ENCODE results near the gene B4GALT5. TPM values are rescaled to one million over a fixed set of nuclear protein-coding genes. Genes with fewer than 3 reads are reported as not detected.
"Not testable (repeated sequence)": the region's sequence is repeated elsewhere in the genome, so short reads cannot be mapped to it uniquely, and the experiment has no call there.

B4GALT5 gene
- total RNA-seq, 2 experiments from 2014 or later = 18.6 to 19.0 TPM

GRCh38 chr20:49671433-49671832, 42.2 kb downstream of the B4GALT5 start:
- Mint-ChIP-seq H3K36me3 (ENCODE audit: low read depth) (peaks cover 2% of the 10 kb centered on the region), H3K27me3 (ENCODE audit: low read depth) (no peaks in the 10 kb centered on the region), H3K9me3 (no peaks in the 10 kb centered on the region), H3K4me1 (ENCODE audit: low read depth) (peaks cover 38% of the 10 kb centered on the region), H3K4me3 (no peak overlapping the region), H3K27ac (no peak overlapping the region)
- CTCF ChIA-PET = no interaction called here
- no peak for DNase-seq
- intact Hi-C loops (cut with micrococcal nuclease) = no loop called here

DNA sequence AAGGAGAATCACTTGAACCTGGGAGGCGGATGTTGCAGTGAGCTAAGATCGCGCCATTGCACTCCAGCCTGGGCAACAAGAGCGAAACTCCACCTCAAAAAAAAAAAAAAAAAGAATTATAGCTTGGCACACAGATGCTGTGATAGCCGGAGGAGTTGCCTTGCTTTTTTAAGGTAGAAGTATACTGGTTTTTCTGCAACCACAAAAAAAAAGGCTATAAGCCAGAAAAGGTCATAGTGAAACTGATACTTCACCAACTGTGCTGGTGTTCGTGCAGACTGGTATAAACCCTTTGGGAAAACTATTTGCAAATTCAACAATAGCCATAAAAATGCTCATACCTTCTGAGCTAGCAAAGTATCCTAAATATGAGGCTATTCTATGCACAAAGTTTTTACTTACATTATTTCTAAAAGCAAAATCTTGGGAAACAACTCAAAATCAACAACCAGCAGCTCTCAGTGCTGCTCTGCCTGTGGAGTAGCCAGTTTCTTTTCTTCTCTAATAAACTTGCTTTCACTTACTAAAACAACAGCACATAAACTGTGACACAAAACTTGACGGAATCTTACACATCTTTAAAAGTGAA, 44.0 kb downstream of the B4GALT5 start:
- DNase-seq = peak; percentile 19
- CTCF ChIA-PET = interaction anchor here (0.6 to 1.1 kb wide), 3 partner anchors 42 to 179 kb away, joined by 3 read pairs; no protein-coding TSS in a partner anchor
- intact Hi-C loops (cut with micrococcal nuclease) = loop anchor here (1.0 kb wide), 1 partner anchor 10 kb away; no protein-coding TSS in a partner anchor
- H3K9me3 Mint-ChIP-seq = no peaks in the 10 kb centered on the region
- H3K4me1 Mint-ChIP-seq (ENCODE audit: low read depth) = peaks cover 34% of the 10 kb centered on the region
- H3K27ac Mint-ChIP-seq = peak overlapping the region; percentile 30
- no peak overlapping the region for H3K4me3 Mint-ChIP-seq
- no peaks in the 10 kb centered on the region for H3K27me3 Mint-ChIP-seq (ENCODE audit: low read depth)
- peaks cover 2% of the 10 kb centered on the region for H3K36me3 Mint-ChIP-seq (ENCODE audit: low read depth)

GRCh38 chr20:49668878-49669195, 44.8 kb downstream of the B4GALT5 start:
- CTCF ChIA-PET = interaction anchor here (0.6 to 0.8 kb wide), 4 partner anchors 41 to 432 kb away, joined by 3 read pairs; no protein-coding TSS in a partner anchor
- H3K27me3 Mint-ChIP-seq (ENCODE audit: low read depth); intact Hi-C loops (cut with micrococcal nuclease); H3K36me3 Mint-ChIP-seq (ENCODE audit: low read depth); H3K9me3 Mint-ChIP-seq; H3K4me3 Mint-ChIP-seq; DNase-seq: not testable (repeated sequence)
- peak overlapping the region; percentile 31 for H3K27ac Mint-ChIP-seq
- H3K4me1 Mint-ChIP-seq (ENCODE audit: low read depth) = peaks cover 36% of the 10 kb centered on the region

GRCh38 chr20:49668181-49668877, 45.3 kb downstream of the B4GALT5 start:
- CTCF ChIA-PET = interaction anchor here (0.6 to 0.9 kb wide), 4 partner anchors 110 to 432 kb away, joined by 3 to 4 read pairs (median 3); no protein-coding TSS in a partner anchor
- peak; percentile 28 for DNase-seq
- intact Hi-C loops (cut with micrococcal nuclease) = no loop called here

GRCh38 chr20:49666911-49667310, 46.8 kb downstream of the B4GALT5 start:
- CTCF ChIA-PET = no interaction called here
- Mint-ChIP-seq H3K36me3 (ENCODE audit: low read depth) (no peaks in the 10 kb centered on the region), H3K9me3 (no peaks in the 10 kb centered on the region), H3K4me3 (no peak overlapping the region), H3K4me1 (ENCODE audit: low read depth) (peaks cover 38% of the 10 kb centered on the region), H3K27ac (no peak overlapping the region), H3K27me3 (ENCODE audit: low read depth) (no peaks in the 10 kb centered on the region)
- DNase-seq = no peak
- intact Hi-C loops (cut with micrococcal nuclease) = no loop called here

More at GRCh38 chr20:49668181-49668877, 45.3 kb downstream of the B4GALT5 start:
- no peaks in the 10 kb centered on the region for H3K36me3 Mint-ChIP-seq (ENCODE audit: low read depth)
- no peaks in the 10 kb centered on the region for H3K9me3 Mint-ChIP-seq
- H3K4me1 Mint-ChIP-seq (ENCODE audit: low read depth) = peaks cover 36% of the 10 kb centered on the region
- no peak overlapping the region for H3K4me3 Mint-ChIP-seq
- H3K27me3 Mint-ChIP-seq (ENCODE audit: low read depth) = no peaks in the 10 kb centered on the region
- peak overlapping the region; percentile 16 for H3K27ac Mint-ChIP-seq

DNA sequence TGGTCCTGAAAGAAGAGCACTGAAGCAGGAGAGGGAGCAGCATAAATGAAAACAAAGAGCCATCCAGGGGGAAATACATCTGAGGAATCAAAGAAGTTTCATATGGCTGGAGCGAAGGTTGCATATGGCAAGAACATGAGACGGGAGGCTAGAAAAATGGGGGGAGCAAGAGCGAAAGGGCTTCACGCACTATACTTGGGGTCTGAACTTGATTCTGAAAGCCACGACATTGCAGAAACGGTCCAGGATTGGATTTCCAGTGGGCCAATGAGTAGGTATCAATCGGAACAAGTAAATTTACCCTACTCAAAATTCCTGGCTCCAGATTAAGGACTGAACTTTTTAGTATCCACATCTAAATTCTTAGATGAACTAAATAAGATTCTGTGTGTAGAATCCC, 47.9 kb downstream of the B4GALT5 start:
- Mint-ChIP-seq H3K27ac (no peak overlapping the region), H3K4me1 (ENCODE audit: low read depth) (peaks cover 32% of the 10 kb centered on the region)
- intact Hi-C loops (cut with micrococcal nuclease) = no loop called here

DNA sequence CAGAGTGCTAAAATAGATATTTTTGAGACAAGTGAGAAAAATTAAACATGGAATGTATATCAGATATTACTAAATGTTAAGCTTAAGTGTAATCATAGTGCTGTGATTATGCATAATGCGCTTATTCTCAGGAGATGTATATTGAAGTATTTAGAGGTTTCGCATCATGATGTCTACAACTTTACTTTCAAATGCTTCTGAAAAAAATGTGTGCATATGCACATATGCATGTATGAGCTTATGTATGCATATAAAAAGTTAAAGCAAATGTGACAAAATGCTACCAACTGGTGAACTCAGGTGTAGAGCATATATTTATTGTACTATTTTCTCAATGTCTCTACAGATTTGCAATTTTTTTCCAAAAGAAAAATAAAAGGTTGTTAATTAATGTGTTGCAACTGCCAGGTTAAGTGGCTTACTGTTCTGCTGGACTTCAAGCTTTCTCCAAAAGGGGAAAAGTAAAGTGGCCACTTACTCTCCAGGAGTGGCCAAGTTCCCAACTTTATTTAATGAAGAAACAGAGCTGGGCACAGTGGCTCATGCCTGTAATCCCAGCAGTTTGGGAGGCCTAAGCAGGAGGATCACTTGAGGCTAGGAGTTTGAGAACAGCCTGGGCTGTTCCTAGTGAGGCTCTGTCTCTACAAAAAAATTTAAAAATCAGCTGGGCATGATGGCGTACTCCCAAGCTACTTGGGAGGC, 48.9 kb downstream of the B4GALT5 start:
- intact Hi-C loops (cut with micrococcal nuclease) = no loop called here
- Mint-ChIP-seq H3K27me3 (ENCODE audit: low read depth) (no peaks in the 10 kb centered on the region), H3K27ac (no peak overlapping the region), H3K9me3 (no peaks in the 10 kb centered on the region), H3K4me3 (no peak overlapping the region), H3K4me1 (ENCODE audit: low read depth) (peaks cover 22% of the 10 kb centered on the region), H3K36me3 (ENCODE audit: low read depth) (no peaks in the 10 kb centered on the region)
- DNase-seq = no peak
- CTCF ChIA-PET = interaction anchor here (1.4 kb wide), 1 partner anchor 181 kb away, joined by 3 read pairs; no protein-coding TSS in a partner anchor

More for the DNA sequence above, 47.9 kb downstream of the B4GALT5 start:
- CTCF ChIA-PET = no interaction called here
- Mint-ChIP-seq H3K4me3 (no peak overlapping the region), H3K9me3 (no peaks in the 10 kb centered on the region), H3K36me3 (ENCODE audit: low read depth) (no peaks in the 10 kb centered on the region), H3K27me3 (ENCODE audit: low read depth) (no peaks in the 10 kb centered on the region)
- no peak for DNase-seq

DNA sequence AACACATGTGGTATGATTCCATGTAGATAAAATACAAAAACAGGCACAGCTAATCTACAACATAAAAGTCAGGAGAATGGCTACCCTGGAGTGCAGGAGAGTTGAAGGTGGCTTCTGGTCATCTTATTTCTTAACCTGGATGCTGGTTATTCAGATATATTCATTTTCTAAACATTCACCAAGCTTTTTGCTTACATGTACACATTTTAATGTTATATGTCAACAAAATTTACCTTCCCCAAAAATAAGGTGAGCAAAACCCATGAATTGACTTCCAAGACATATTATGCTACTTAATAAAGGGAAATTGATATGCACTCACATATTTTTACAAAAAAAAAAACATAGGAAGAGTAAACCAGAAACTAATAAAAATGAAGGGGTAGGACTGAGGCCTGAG, 50.6 kb downstream of the B4GALT5 start:
- Mint-ChIP-seq H3K9me3 (no peaks in the 10 kb centered on the region), H3K27ac (no peak overlapping the region), H3K4me1 (ENCODE audit: low read depth) (peaks cover 8% of the 10 kb centered on the region), H3K36me3 (ENCODE audit: low read depth) (no peaks in the 10 kb centered on the region), H3K4me3 (no peak overlapping the region), H3K27me3 (ENCODE audit: low read depth) (no peaks in the 10 kb centered on the region)
- DNase-seq = no peak
- CTCF ChIA-PET = interaction anchor here (1.0 kb wide), 1 partner anchor 77 kb away, joined by 3 read pairs; no protein-coding TSS in a partner anchor
- intact Hi-C loops (cut with micrococcal nuclease) = no loop called here

- no peaks in the 10 kb centered on the region for H3K9me3 Mint-ChIP-seq
- no peaks in the 10 kb centered on the region for H3K27me3 Mint-ChIP-seq (ENCODE audit: low read depth)
- peaks cover under 1% of the 10 kb centered on the region for H3K36me3 Mint-ChIP-seq (ENCODE audit: low read depth)
- no peak overlapping the region for H3K27ac Mint-ChIP-seq
- peaks cover 15% of the 10 kb centered on the region for H3K4me1 Mint-ChIP-seq (ENCODE audit: low read depth)
- no peak overlapping the region for H3K4me3 Mint-ChIP-seq
- CTCF ChIA-PET = interaction anchor here (0.6 to 1.2 kb wide), 3 partner anchors 14 to 96 kb away, joined by 3 read pairs; no protein-coding TSS in a partner anchor
- intact Hi-C loops (cut with micrococcal nuclease) = no loop called here
- DNase-seq = no peak
Observed at GRCh38 chr20:49661560-49662329, 51.9 kb downstream of the B4GALT5 start.

DNA sequence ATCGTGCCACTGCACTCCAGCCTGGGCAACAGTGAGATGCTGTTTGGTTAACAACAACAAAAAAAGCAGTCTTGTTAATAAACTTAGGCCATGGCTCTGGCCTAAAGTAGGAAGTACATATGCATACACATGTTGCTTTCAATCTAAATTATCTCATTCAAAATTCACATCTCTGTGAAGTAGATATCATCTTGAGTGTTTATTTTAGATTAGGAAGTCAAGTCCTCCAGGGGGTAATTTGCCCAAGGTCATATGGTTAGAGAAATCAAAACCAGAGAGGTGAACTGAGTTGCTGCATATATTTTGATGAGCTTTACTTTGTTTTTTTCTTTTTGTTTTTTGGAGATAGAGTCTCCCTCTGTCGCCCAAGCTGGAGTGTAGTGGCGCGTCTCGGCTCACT, 52.8 kb downstream of the B4GALT5 start:
- Mint-ChIP-seq H3K36me3 (ENCODE audit: low read depth) (peaks cover 9% of the 10 kb centered on the region), H3K27ac (no peak overlapping the region), H3K4me3 (no peak overlapping the region), H3K27me3 (ENCODE audit: low read depth) (no peaks in the 10 kb centered on the region), H3K9me3 (no peaks in the 10 kb centered on the region), H3K4me1 (ENCODE audit: low read depth) (peaks cover 15% of the 10 kb centered on the region)
- no peak for DNase-seq
- CTCF ChIA-PET = no interaction called here
- intact Hi-C loops (cut with micrococcal nuclease) = no loop called here

DNA sequence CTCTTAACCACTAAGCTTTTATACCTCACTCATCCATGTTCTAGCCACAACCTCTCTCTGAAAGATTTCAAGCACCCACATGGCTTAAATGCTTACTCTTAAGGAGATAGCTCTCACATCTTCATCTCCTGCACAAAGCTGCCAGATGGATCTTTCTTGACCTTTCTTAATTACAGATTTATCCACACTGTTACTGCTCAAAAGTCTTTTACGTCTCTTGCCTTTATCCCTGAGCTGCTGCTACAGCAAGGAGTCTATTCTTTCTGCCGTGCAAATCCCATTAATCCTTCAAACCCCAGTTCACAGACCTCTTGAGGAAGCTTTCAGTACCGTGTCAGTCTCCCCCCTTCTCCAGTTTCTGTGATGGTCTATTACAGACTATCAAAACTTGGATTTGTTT, 54.6 kb downstream of the B4GALT5 start:
- CTCF ChIA-PET = no interaction called here

DNA sequence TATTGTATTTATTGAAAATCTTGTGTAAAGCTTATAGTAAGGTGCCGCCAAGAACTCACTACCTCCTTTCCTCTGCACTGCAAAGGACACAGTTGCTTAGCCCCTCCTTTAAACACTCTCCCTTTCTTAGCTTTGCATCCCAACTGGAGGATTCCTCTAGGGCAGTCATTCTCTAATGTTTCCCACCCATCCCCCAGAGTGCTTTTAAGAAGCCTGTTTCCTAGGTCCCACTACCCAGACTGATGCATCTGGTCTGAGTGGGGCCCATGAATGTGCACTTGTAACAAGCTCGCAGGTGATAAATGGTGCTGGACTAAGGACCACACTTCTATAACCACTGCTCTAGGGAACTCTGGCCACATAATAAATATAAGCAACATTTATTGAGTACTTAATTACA, 55.2 kb downstream of the B4GALT5 start:
- intact Hi-C loops (cut with micrococcal nuclease) = no loop called here
- H3K4me3 Mint-ChIP-seq = no peak overlapping the region
- CTCF ChIA-PET = no interaction called here
- H3K36me3 Mint-ChIP-seq (ENCODE audit: low read depth) = peaks cover 25% of the 10 kb centered on the region
- no peak overlapping the region for H3K27ac Mint-ChIP-seq
- DNase-seq = no peak
- no peaks in the 10 kb centered on the region for H3K27me3 Mint-ChIP-seq (ENCODE audit: low read depth)
- peaks cover 13% of the 10 kb centered on the region for H3K4me1 Mint-ChIP-seq (ENCODE audit: low read depth)
- no peaks in the 10 kb centered on the region for H3K9me3 Mint-ChIP-seq

More for the DNA sequence above, 54.6 kb downstream of the B4GALT5 start:
- Mint-ChIP-seq H3K27ac (no peak overlapping the region), H3K36me3 (ENCODE audit: low read depth) (peaks cover 19% of the 10 kb centered on the region), H3K27me3 (ENCODE audit: low read depth) (no peaks in the 10 kb centered on the region), H3K9me3 (no peaks in the 10 kb centered on the region), H3K4me1 (ENCODE audit: low read depth) (peaks cover 13% of the 10 kb centered on the region), H3K4me3 (no peak overlapping the region)
- intact Hi-C loops (cut with micrococcal nuclease) = no loop called here
- DNase-seq = no peak

Measured in activated naive CD4-positive, alpha-beta T cell treated with anti-CD3 and anti-CD28 coated beads for 36 hours (primary cell).